HG02973 (cell line): ENCODE results near the gene FEZ2.

ENCODE experiments used
- ATAC-seq: cut with Tn5 transposase; IDR thresholded peaks from one replicate; pipeline ENCODE4 v1.9.1; 2021; ENCODE audit warnings: moderate library complexity; ENCODE audit not compliant: unreplicated experiment

Gene FEZ2

DNA sequence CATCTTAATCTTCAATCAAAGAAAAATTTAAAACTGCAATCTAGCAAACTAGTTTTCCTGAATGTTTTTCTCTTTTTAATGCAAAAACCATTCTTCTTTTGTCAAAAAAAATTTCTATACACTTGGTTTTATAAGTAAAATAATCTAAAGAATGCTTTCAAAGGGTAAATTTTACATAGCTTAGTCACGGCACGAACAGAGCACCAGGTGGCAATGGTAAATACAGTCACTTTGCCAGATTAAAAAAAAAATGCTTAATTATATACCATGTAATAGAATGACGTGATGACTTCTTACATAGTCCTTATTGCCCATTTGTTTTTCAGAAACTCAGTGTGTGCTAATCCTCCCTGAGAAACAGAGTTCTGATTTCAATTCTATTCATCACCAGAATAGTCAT lies 10.4 kb downstream of the FEZ2 start:
- ATAC-seq: no peak

GRCh38 chr2:36587101-36587500 lies 10.9 kb downstream of the FEZ2 start:
- no peak for ATAC-seq

DNA sequence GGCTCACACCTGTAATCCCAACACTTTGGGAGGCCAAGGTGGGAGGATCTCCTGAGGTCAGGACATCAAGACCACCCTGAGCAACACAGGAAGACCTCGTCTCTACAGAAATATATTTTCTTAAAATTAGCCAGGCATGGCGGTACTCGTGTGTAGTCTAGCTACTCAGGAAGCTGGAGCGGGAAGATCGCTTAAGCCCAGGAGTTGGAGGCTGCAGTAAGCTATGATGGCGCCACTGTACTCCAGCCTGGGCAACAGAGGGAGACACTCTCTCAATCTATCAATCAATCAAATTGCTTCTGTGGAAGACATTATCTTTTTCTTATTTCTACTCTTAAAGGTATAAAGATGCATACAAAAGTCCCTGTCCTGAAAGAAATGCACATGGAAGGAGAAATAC lies 11.3 kb downstream of the FEZ2 start:
- ATAC-seq: no peak

DNA sequence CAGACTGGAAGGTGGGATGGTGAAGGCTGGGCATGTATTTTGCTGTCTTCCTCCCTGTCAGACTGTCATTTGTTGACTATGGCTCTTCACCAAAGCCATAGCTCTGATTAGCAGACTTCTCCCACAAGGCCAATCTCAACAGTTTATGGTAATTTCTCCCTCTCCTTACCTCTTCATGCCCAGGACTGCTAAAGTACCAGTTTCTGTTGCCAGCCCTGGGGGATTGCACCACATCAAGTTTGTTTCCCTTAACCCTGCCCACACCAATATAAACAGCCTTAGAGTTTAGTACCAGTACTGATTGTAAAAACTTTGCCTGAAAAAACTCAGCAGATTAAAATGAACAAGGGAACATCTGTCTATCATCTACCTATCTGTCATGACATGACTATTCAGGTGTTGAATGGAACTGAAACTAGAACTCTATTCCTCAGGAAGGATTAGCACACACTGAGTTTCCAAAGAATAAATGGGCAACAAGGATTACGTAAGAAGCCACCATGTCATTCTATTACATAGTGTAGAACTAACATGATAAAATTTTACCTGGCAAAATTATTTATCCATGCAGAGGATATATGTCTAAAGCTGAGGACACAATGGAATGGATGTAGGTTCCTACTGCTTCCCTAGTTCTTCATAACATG lies 13.7 kb downstream of the FEZ2 start:
- ATAC-seq: no peak

GRCh38 chr2:36582951-36583350 lies 15.0 kb downstream of the FEZ2 start:
- ATAC-seq: no peak

GRCh38 chr2:36582538-36582937 lies 15.4 kb downstream of the FEZ2 start:
- ATAC-seq: no peak

- ATAC-seq: no peak
These were observed 18.7 kb downstream of the FEZ2 start for GRCh38 chr2:36579297-36579664.

DNA sequence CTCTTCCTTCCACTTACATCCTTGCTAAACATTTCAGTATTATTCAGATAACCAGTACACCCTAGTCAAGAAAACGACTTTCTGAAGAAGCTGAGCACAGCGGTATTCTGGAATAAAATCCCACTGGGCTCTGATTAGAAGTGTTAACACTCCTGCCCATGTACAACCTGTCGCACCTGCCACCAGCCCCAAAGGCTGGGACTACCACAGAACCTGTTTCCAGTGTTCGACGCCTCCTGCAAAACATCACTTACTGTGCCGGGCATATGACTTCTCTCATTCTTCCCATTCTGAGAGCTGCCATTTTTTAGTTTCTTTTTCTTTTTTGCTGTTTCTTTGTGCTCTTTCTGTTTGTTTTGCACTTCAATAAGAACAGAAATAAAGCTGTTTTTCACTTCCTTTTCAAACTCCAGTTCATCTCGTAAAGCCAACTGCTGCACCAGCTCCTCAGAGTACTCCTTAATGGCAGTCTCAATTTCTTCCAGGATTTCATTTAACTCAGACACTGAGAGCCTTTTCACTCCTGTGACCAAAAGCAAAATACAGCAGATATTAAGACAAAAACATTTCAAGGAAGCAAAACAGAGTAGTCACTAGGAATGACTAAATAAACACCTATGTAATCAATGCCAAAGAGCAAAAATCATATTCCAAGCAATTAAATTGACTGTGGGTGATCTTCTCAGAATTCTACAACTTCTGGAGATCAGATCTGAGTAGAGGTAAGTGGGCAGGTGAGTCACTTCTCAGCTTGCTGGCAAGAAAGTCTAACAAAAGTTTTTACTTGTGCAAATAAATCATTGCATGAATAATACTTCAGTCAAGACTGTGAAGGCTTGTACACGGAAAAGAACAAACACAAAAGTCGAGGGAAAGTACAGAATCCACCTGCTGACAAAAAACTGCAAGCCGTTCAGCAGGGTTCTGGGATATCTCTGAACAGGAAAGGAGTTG lies 19.3 kb downstream of the FEZ2 start:
- ATAC-seq: no peak

GRCh38 chr2:36577884-36578283 lies 20.1 kb downstream of the FEZ2 start:
- no peak for ATAC-seq

- no peak for ATAC-seq
These were observed 23.4 kb downstream of the FEZ2 start for GRCh38 chr2:36574560-36574959.

DNA sequence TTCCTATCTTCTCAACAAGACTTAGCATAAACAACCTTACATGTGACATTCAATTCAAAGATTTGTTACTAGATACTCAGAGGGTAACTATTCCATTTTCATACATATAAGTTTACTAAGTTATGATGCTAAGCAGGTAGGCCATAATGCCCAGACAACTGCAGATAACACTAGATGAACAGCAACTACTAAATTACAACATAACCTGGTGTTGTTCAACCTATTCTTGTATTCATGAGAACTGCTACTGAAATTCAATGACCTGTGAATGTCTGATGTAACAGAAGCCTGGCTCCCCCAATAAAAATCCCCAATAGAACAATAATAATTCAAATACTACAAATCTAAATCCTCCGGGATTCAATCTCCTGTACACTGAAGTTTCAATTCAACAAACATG lies 24.8 kb downstream of the FEZ2 start:
- ATAC-seq: no peak

GRCh38 chr2:36572719-36573059 lies 25.3 kb downstream of the FEZ2 start:
- no peak for ATAC-seq

- ATAC-seq: no peak
These were observed 25.8 kb downstream of the FEZ2 start for GRCh38 chr2:36572054-36572718.

DNA sequence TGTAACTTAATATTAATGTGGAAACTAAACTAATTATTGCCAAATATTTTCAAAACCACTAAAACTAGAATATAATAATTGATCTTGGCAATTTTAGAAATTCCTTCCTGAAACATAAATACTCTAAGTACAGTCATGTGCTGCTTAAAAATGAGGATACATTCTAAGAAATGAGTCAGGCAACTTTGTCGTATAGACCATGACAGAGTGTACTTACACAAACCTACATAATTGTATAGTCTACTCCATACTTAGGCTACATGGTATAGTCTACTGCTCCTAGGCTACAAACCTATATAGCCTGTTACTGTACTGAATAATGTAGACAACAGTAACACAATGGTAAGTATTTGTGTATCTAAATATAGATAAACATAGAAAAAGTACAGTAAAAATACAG lies 27.6 kb downstream of the FEZ2 start:
- ATAC-seq: no peak

DNA sequence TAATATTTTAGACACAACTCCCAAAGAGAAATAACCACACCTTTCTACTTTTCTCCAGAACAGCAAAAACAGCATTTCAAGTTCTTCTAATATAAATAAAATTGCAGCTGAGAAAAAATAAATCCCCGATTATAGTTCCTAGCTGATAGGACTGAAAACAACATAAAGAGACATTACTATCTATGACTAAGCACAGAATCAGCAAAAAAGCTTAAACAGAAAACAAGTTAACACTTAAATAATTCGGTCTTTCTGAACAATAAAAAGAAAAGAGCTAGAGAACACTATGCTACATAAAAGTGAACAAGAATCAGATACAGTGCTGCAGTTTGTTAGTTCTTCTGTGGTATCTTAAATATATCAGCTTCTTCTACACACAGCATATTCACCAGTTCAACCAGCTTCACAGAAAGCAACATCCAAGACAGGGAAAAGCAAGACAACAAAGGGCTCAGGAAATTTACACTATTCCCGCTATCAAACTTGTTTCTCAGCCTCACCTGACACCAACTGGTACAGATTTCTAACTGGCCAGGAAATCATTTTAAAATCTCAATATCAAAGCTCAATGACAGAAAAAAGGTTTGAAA lies 28.6 kb downstream of the FEZ2 start:
- no peak for ATAC-seq

GRCh38 chr2:36568516-36569246 lies 29.3 kb downstream of the FEZ2 start:
- ATAC-seq: no peak

- ATAC-seq: no peak
These were observed 30.1 kb downstream of the FEZ2 start for GRCh38 chr2:36567711-36568408.

GRCh38 chr2:36566887-36567286 lies 31.1 kb downstream of the FEZ2 start:
- no peak for ATAC-seq

DNA sequence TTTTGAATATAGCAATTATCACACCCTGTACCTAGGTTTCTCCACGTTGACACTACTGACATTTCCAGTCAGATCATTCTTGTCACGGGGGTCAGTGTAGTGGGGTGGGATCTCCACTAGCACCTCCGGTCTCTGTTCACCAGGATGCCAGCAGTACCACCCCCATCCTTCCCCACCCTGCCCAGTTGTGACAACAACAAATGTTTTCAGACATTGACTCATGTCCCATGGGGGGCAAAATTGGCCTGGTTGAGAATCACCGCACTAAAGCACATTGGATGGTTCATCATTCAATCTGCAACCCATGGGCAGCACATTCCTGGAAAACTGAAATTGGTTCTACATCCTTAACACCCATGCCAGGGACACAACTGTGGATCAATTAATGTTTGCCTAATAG lies 32.3 kb downstream of the FEZ2 start:
- no peak for ATAC-seq

- no peak for ATAC-seq
These were observed 33.5 kb downstream of the FEZ2 start for GRCh38 chr2:36564377-36564930.
